ENCODE measurements around the gene FCAMR.

The FCAMR gene

GRCh38 chr1:206939841-206940587 is 30.2 kb downstream of the FCAMR start:
- H3K27ac ChIP-seq (ENCODE audit: low read length): no peak overlapping the region
- TF ChIP-seq CTCF (IDR thresholded peaks at IDR 0.05; ENCODE audit: low read depth, low read length) (no peak), EZH2phosphoT487 (IDR thresholded peaks at IDR 0.05; ENCODE audit: low read depth) (no peak)
- peaks cover under 1% of the 10 kb centered on the region; the same call in 1 of the 2 replicates for H3K27me3 ChIP-seq (ENCODE audit: low read depth, low read length)
- no peak overlapping the region for H3K4me2 ChIP-seq (ENCODE audit: low read length)
- no peak overlapping the region for H2AFZ ChIP-seq (ENCODE audit: low read depth, low read length)
- no peaks in the 10 kb centered on the region for H3K79me2 ChIP-seq (ENCODE audit: low read length)
- H3K9me3 ChIP-seq (ENCODE audit: insufficient read depth, low read length): no peaks in the 10 kb centered on the region
- H3K4me1 ChIP-seq (ENCODE audit: low read length): peaks cover 7% of the 10 kb centered on the region; the same call in 1 of the 2 replicates
- H3K36me3 ChIP-seq (replicated peaks; ENCODE audit: low read depth, low read length): no peaks in the 10 kb centered on the region
- no peak overlapping the region for H3K4me3 ChIP-seq (ENCODE audit: low read length)
- no peaks in the 10 kb centered on the region for H4K20me1 ChIP-seq (ENCODE audit: insufficient read depth, low read length)
- H3K9ac ChIP-seq (ENCODE audit: low read length): no peak overlapping the region

GRCh38 chr1:206939131-206939530 is 31.1 kb downstream of the FCAMR start:
- H3K27ac ChIP-seq (ENCODE audit: low read length): no peak overlapping the region
- no peaks in the 10 kb centered on the region for H3K9me3 ChIP-seq (ENCODE audit: insufficient read depth, low read length)
- no peaks in the 10 kb centered on the region for H3K36me3 ChIP-seq (replicated peaks; ENCODE audit: low read depth, low read length)
- H3K27me3 ChIP-seq (ENCODE audit: low read depth, low read length): no peaks in the 10 kb centered on the region
- TF ChIP-seq EZH2phosphoT487 (IDR thresholded peaks at IDR 0.05; ENCODE audit: low read depth): no peak
- no peak for TF ChIP-seq CTCF (IDR thresholded peaks at IDR 0.05; ENCODE audit: low read depth, low read length)
- no peak overlapping the region for H3K4me2 ChIP-seq (ENCODE audit: low read length)
- H3K4me3 ChIP-seq (ENCODE audit: low read length): no peak overlapping the region
- no peak overlapping the region for H3K9ac ChIP-seq (ENCODE audit: low read length)
- H4K20me1 ChIP-seq (ENCODE audit: insufficient read depth, low read length): no peaks in the 10 kb centered on the region
- peaks cover 7% of the 10 kb centered on the region; the same call in 1 of the 2 replicates for H3K4me1 ChIP-seq (ENCODE audit: low read length)
- no peaks in the 10 kb centered on the region for H3K79me2 ChIP-seq (ENCODE audit: low read length)
- H2AFZ ChIP-seq (ENCODE audit: low read depth, low read length): no peak overlapping the region

GRCh38 chr1:206937425-206937824 is 32.8 kb downstream of the FCAMR start:
- no peaks in the 10 kb centered on the region for H4K20me1 ChIP-seq (ENCODE audit: insufficient read depth, low read length)
- no peak overlapping the region for H3K27ac ChIP-seq (ENCODE audit: low read length)
- H2AFZ ChIP-seq (ENCODE audit: low read depth, low read length): no peak overlapping the region
- H3K9me3 ChIP-seq (ENCODE audit: insufficient read depth, low read length): no peaks in the 10 kb centered on the region
- H3K4me1 ChIP-seq (ENCODE audit: low read length): peaks cover 20% of the 10 kb centered on the region
- H3K4me2 ChIP-seq (ENCODE audit: low read length): no peak overlapping the region
- no peaks in the 10 kb centered on the region for H3K36me3 ChIP-seq (replicated peaks; ENCODE audit: low read depth, low read length)
- H3K4me3 ChIP-seq (ENCODE audit: low read length): no peak overlapping the region
- TF ChIP-seq EZH2phosphoT487 (IDR thresholded peaks at IDR 0.05; ENCODE audit: low read depth) (no peak), CTCF (IDR thresholded peaks at IDR 0.05; ENCODE audit: low read depth, low read length) (no peak)
- H3K9ac ChIP-seq (ENCODE audit: low read length): no peak overlapping the region
- no peaks in the 10 kb centered on the region for H3K79me2 ChIP-seq (ENCODE audit: low read length)
- no peaks in the 10 kb centered on the region for H3K27me3 ChIP-seq (ENCODE audit: low read depth, low read length)

- Histone ChIP-seq H3K9me3 (ENCODE audit: insufficient read depth, low read length) (no peaks in the 10 kb centered on the region), H3K4me2 (ENCODE audit: low read length) (no peak overlapping the region), H3K9ac (ENCODE audit: low read length) (no peak overlapping the region), H3K4me3 (ENCODE audit: low read length) (no peak overlapping the region), H4K20me1 (ENCODE audit: insufficient read depth, low read length) (no peaks in the 10 kb centered on the region), H2AFZ (ENCODE audit: low read depth, low read length) (no peak overlapping the region), H3K27ac (ENCODE audit: low read length) (no peak overlapping the region), H3K4me1 (ENCODE audit: low read length) (peaks cover 39% of the 10 kb centered on the region), H3K27me3 (ENCODE audit: low read depth, low read length) (no peaks in the 10 kb centered on the region), H3K79me2 (ENCODE audit: low read length) (no peaks in the 10 kb centered on the region), H3K36me3 (replicated peaks; ENCODE audit: low read depth, low read length) (no peaks in the 10 kb centered on the region)
- TF ChIP-seq CTCF (IDR thresholded peaks at IDR 0.05; ENCODE audit: low read depth, low read length): peak; percentile 78
- TF ChIP-seq EZH2phosphoT487 (IDR thresholded peaks at IDR 0.05; ENCODE audit: low read depth): no peak
These were observed 34.7 kb downstream of the FCAMR start for GRCh38 chr1:206935491-206936067.
